Forelimb muscle (tissue), 1 donor: ENCODE results near the gene RAP1GAP2. TPM values are rescaled to one million over a fixed set of nuclear protein-coding genes. Genes with fewer than 3 reads are reported as not detected.
"Not testable (repeated sequence)": the region's sequence is repeated elsewhere in the genome, so short reads cannot be mapped to it uniquely, and the experiment has no call there.

Source experiments
- DNase-seq: peaks from one replicate; pipeline ENCODE4 v3.0.0-alpha.2; 2013; ENCODE audit warnings: low read depth
- polyA plus RNA-seq: library from polyadenylated mRNA; unstranded; fragments of 120-200 nt; gene quantifications from one replicate; pipeline ENCODE4 v1.2.1, GENCODE V29; 2013; ENCODE audit not compliant: insufficient read length

Gene RAP1GAP2
- polyA plus RNA-seq, 1 donor, result 2.4 TPM

DNA sequence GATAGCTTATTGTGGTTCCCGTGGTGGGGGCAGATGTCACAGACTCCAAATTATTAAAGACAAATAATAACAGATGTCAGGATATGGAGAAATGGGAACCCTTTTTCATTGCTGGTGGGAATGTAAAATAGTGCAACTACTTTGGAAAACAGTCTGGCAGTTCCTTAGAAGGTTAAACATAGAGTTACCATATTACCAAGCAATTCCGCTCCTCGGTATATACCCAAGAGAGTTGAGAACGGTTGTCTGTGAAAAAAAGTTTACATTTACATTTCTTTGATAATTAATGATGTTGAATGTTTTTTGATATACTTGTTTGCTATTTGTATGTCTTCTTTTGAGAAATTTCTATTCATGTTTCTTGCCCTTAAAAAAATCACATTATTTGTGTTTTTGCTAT, 226.0 kb downstream of the RAP1GAP2 start:
- no peak for DNase-seq

DNA sequence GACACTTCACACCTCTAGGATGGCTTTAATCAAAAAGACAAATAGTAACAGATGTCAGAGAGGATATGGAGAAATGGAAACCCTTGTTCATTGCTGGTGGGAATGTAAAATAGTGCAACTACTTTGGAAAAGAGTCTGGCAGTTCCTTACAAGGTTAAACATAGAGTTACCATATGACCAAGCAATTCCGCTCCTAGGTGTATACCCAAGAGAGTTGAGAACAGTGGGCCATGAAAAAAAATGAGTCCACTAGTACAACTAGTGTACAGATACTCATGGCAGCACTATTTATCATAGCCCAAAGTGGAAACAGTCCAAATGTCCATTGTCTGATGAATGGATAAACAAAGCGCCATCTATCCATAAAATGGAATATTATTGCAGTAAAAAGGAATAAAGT, 228.1 kb downstream of the RAP1GAP2 start:
- no peak for DNase-seq

DNA sequence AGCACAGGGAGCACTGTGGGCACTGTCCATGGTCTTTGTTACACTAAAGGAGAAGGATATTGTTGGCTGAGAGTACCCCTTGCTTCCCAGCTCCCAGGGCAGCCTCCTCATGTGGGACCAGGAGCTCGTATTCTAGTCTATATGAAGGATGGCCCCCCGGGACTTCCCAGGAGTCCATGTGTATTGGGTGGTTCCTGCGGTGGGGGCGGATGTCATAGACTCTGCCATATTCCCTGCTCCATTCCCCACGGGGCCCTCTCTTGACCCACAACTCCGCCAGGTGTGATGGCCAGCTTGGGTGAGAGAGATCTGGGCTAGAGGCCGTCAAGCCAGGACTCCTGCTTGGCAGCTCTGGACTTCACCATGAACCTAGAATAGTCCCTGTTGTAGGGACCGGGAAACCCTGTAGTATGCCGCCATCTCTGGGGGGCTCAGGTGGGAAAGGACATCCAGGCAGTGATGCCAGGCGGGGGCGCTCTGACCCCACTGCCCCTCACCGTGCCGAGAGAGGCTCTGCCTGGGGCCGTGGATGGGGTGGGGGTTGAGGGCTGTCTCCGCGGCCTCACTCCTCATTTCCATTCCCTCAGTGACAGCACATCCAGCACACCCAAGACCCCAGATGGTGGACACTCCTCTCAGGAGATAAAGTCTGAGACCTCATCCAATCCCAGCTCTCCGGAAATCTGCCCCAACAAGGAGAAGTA, 229.3 kb downstream of the RAP1GAP2 start:
- DNase-seq, result no peak

DNA sequence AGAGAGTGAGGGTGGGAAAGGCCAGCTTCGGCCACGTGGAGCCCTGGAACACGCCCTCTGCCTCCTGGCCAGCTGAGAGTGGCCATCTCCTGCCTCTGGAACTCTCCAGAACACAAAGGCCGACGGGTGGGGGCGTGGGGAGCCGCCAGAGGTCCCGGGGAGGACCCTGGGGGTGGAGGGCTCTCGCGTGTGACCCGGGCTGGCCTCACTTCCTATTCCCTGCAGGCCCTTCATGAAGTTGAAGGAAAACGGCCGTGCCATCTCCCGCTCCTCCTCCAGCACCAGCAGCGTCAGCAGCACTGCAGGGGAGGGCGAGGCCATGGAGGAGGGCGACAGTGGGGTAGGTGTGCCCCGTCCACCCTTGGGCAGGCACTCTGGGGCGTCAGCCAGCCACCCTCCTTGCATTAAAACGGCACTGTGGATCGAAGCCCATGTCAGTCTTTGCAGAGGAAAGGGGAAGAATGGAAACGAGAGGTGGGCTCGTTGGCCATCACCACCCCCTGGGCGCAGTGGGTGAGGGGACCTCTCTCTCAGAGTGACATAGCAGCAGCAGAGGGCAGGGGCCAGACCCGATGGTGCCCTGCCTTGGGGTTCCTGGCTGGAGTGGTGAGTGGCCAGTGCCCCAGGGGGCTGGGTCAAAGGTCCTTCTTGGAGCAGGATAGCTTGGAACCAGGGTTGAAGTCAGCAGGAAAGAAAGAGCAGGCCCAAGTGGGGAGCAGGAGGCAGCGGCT, 230.1 kb downstream of the RAP1GAP2 start:
- DNase-seq, result no peak

DNA sequence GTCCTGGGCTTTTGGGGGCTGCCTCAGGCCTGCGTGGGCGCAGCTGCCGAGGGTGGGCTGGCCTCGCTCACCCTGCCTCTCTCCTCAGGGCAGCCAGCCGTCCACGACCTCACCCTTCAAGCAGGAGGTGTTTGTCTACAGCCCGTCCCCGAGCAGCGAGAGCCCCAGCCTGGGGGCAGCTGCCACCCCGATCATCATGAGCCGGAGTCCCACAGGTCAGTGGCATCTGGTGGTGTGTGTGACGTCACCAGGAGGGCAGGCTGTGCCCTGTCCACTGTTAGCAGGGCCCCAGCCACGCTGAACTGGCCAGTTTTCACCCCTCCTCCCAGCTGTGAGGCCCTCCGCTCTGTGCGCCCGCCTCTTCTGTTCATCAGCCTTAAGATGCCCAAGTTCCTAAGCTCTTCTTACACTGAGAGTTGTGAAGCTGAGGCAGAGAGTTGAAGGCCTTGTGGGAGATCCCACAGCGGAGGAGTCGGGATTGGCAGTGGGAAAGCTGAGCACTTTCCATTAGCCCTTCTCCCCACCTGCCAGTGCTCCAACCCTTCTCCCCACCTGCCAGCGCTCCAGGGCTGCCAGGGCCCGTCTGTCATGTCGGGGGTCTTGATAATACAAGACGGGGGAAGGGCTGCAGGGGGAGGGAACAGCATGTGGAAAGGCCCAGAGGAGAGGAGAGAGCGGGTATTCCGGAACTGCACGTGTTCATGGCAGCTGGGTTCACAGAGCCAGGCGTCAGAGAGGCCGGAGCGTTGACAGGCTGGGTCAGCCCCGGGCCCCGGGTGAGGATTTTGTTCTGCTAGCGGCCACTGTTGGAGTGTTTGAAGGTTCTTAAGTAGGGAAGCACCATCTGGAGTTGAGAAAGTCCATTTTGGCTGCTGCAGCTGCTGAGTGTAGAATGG, 230.9 kb downstream of the RAP1GAP2 start:
- no peak for DNase-seq

DNA sequence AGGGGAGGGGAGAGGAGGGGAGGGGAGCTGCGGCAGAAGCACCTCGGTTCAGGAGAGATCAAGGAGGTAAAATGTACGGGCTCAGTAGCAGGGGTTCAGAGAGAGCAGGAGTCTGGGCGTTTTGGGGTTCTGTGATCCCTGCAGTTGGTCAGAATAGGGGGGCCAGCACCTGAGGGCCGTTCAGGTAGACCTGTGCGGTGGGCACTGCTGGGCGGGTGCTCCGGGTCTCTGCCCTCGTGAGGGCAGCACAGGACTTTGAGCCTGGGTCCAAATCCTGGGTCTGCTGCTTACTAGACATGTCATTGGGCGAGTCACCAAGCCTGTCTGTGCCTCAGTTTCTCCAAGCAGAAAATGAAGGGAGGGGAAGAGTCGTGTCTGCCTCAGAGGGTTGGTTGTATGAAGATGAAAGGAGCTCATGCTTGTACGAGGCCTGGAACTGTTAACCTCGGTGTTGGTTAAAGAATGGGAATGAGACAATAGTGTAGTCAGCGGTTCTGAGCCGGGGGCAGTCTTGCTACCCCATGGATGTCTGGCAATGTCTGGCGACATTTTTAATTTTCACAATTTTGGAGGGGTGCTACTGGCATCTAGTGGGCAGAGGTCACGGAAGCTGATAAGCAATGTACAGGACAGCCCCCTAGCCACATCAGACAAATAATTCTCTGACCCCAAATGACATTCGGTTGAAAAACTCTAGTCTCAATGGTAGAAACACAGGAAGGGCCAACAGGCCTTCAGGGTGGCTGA, 231.7 kb downstream of the RAP1GAP2 start:
- no peak for DNase-seq

DNA sequence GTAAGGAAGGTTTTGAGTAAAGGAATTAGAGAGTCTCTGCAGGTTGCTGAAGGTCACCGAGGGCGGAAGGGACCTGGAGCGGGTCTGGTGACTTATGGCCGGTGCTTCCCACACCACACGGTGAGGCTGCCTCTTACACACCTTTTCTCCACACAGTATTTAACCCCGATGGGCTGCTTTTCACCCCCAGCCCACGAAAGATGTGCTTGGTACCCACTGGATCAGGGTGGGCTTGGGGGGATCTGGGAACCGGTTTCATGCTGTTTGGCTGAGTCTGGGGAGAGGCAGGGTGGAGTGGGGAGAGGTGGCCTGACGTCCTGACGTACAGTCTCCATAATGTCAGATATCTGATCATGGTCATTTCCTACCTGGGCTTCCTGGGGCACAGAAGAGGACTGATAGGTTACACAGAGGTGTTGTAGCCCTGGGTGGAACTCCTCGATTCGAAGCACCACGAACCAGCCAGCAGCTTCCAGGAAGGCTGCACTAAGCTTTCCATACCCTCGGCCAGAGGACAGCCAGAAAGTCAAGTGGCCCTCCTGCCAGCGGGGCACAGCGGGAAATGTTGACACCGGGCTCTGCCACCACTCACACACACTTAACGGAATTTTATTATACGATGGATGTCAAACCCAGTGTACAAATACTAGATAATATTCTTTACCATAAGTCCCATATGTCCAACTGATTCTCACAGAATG, 233.1 kb downstream of the RAP1GAP2 start:
- DNase-seq, result no peak

DNA sequence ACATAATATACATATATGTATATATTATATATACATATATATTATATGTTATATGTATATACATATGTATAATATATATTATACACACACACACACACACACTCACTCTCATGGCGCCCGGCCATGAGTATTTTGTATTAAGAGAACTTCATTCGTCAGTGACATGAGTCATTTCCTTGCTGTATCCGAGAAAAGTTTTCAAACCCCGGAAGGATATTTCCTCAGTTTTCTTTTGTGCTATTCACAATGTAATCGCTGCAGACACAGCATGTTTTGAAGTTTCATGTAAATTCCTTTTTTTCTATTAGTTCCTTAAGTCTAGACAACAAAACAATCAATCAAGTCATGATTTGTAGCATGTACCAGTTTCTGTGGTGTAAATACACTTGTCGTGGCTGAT, 233.9 kb downstream of the RAP1GAP2 start:
- no peak for DNase-seq

DNA sequence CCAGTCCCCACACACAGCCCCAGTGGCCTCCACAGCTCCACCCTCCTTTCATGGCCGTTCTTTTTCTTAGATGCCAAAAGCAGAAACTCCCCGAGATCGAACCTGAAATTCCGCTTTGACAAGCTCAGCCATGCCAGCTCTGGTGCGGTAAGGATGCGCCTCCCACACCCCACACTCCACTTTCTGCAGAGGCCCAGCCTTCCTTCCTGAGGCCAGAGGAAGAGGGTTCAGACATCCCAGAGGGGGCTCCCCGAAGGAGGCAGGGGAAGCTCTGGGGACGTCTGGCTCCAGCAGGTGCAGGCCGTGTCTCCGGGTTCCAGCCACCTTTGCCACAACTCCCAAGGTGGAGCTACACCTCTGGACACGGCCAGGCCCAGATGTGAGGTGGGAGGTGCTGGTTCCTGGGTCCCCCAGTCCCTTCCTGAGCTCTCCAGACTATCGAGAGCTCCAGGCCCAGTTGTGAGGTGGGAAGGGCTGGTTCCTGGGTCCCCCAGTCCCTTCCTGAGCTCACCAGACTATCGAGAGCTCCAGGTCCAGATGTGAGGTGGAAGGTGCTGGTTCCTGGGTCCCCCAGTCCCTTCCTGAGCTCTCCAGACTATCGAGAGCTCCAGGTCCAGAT, 234.7 kb downstream of the RAP1GAP2 start:
- not testable (repeated sequence) for DNase-seq

DNA sequence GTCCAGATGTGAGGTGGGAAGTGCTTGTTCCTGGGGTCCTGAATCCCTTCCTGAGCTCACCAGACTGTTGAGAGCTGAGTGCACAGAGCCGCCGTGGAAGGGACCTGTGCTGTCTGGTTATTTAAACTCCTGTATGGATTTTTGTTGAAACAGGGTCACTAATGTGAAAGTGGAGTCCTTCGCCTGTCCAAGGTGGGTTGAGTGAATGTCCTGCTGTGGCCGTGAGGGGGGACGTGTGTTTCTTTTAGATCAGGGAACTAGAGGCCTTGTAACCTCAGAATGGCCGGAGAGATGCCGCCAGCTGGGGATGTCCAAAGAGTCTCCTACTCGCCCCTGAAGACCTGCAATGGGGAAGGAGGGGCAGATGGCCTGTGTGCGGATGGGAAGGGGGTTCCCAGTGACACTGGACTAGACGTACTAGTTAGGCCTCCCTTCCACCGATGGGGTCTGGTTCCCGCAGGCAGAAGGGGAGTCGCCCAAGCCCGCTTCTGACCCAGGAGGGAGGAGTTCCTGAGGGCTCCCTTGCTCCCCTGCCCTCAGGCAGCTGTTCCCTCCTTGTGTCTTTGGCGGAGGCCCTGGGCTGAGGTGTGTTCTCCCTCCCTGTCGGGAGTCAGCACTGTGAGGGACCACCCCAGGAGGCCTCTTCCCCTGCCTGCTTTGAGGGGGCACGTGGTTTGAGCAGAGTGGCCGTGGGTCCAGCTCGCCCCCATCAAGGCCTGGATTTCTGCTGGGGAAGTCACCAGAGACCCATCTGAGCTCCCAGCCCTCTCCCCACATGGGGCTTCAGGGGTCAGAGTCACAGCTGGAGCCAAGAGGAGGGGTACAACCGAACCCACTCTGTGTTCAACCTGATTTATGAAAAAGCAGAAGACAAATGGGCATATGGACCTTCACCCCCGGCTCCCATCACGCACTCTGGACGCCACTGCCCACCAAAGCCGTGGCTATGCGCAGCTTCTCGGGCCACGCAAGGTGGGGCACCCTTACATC, 236.3 kb downstream of the RAP1GAP2 start:
- no peak for DNase-seq

DNA sequence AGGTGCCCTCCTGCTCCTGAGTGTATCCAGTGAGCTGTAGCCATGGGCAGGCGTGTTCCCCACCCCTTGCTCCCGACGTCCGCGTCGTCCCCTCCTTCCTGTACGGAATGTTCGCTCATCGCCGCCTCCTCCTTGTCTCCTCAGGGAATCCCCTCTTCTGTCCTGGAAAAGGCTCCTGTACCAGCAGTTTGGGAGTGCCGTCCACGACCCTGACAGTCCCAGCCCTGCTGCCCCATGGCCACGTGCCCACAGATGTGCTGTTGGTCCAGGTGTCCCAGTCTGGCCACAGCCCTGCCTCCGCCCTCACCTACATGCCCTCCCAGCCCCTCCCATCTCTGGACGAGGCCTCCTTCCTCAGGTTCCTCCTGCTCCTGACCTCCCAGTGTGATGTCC, 237.0 kb downstream of the RAP1GAP2 start:
- no peak for DNase-seq

DNA sequence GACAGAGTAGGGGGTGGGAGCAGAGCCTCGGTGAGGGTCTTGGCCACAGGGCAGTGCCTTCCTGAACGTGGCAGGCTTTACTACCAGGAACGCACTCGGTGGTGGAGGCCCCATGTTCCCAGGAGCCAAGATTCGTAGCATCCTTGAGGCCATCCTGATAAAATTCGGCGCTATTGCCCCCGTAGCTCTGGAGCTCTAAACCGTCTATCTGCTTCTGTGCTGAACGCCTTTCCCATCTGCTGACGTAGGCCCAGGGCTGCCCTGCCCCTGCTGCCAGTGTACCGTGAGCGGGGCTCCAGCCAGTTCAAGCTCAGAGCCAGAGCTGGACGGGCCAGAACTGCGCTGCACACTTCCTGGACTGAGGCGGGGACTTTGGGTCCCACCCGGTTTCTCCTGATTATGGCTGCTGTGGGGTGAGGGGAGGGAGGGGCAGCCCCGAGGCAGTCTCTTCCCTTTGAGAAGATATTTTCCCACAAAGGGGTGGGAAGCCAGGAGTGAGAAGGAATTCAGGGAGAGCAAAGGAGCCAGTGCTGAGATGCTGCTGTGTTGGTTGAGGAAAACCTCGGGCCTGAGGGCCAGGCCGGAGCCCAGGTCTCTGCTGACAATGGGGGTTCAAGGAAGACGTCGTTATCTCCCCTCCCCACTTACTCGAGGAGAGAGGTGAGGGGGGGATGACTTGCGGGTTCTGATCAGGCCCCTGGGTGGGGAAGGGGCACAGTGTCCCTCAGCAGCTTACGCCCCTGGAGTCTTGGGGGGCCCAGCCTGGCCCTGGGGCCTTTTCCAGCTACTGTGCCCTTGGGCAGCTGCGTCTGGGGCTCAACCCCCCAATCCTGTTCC, 237.7 kb downstream of the RAP1GAP2 start:
- no peak for DNase-seq

DNA sequence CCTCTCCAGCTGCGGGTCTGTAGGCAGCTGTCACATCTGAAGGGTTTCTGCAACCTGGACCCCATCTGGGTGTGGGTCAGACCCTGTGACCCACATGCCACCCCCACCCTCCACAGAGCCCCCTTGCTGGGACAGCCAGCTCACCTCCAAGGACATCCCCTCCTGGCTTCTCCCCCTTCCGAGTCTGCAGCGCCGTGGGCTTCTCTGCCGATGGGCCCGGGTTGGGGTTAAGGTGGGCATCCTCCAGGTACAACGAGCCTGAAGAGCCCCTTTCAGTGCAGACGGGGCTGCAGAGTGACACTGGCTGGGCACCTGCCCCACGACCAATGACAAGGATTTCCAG, 238.3 kb downstream of the RAP1GAP2 start:
- DNase-seq, result no peak

DNA sequence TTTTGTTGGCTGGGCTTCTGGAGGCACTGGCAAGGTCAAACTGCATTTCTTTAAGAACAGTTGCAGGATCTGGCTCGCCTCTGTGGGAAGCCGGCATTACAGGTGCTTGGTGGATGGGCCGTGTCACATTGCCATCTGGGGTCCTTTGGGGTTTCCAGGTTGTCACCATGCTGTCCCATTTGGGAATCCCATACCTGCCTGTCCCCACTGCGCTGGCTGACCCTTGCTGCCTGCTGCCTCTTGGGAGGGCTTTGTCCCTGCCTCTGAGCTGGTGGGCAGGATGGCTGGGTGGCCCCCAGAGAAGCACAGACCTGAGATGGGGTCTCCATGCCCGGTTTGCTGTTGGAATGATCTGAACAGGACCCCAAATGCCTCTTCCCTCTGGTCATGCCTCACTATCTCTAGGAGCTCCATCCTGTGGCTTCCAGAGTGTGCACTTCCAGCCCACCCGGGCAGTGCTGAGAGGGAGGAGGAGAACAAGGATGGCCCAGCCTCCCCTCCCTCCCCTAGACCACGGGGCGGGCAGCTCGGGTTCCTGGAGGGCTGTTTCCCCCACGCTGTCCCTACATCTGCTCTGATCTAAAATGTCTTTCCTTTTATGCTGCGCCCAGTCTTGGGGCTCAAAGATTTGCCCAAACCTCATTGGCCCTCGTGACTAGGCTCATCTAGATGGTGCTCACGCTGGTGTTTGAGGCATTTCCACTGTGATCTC, 239.2 kb downstream of the RAP1GAP2 start:
- DNase-seq, result no peak

DNA sequence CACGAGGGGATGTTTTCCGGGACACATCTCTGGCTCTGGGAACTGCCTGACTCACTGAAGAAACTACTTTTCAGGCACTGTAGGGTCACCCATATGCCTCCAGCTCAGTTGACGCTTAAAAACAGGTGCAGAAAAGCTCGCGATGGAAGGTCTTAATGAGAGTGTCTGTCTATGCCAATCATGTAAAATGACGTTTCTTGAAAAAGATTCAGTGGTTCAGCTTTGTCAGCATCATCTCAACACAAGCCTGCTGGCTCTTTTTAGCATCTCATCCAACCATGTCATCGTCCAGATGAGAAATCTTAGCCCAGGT, 239.7 kb downstream of the RAP1GAP2 start:
- no peak for DNase-seq

DNA sequence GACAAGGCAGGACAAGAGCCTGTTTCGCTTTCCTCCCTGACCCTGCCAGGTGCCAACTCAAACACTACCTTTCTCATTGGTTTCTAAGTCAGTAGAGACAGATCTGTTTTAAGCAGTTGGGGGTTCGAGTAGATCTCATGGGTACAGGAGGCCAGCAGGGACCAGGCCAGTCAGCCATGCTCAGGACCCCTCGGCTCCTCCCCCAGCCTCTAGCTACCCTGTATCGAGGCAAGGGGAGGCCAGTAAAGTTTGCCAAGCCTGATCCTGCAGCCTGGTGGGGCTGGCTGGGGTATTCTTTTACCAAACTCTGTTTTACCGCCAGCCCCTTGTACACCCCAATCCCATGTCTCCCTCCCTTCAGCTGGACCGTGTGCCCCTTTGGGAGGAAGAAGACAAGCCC, 240.6 kb downstream of the RAP1GAP2 start:
- no peak for DNase-seq

DNA sequence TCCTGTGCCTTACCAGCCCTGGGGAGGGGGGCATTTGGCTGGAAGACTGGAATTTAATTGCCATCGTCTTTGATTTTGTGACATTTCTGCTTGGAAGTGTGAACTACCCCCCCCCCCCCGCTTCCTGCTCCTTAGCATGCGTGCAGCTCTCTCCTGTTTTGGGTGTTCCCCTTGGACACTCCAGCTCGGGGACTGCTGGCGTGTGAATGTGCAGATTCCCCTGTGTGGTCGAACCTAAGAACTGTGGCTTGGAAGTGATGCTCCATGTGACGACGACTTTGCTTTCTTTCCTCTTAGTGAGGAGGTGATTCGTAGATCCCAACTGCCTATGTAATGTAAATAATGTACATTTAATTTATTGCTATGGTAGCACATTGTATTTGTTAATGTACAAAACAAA, 241.0 kb downstream of the RAP1GAP2 start:
- no peak for DNase-seq

DNA sequence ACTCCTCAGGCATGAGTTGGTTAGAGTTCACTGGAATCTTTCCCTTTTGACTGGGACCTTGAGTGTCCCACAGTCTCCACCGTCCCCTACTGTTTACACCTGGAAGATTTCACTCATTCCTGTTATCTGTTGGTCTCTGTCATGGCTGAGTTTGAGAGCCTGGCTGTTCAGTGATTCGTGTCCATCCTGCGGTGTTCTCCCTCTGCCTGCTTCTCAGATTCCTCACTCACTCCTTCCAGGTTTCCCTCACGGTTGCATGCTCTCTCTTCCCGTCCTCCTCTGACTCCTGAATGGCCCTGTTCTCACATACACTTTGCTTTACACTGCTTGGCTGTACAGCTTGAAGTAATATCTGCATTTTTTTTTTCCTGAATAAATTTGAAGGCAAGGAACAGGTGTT, 242.7 kb downstream of the RAP1GAP2 start:
- DNase-seq, result no peak
